ENCODE results near the gene CLCN1. TPM values are rescaled to one million over a fixed set of nuclear protein-coding genes. Genes with fewer than 3 reads are reported as not detected.

The CLCN1 gene
- total and polyA plus RNA-seq, 2 donors (not counting 3 experiments of a cell fraction or from before 2014, with no cell fraction given) = not detected

GRCh38 chr7:143343596-143343995 lies 27.7 kb downstream of the CLCN1 start:
- BruUV-seq (replicated peaks) = no TSS peak
- Histone ChIP-seq H4K20me1 (replicated peaks; ENCODE audit: control insufficient read depth, extremely low read depth, insufficient read depth, low read length) (no peaks in the 10 kb centered on the region), H3K9me3 (replicated peaks; ENCODE audit: control insufficient read depth, insufficient read depth, low read length) (no peaks in the 10 kb centered on the region), H3K27me3 (ENCODE audit: control insufficient read depth in 2 of 2, insufficient read depth in 2 of 2, low read length in 2 of 2) (peaks cover 19 to 20% of the 10 kb centered on the region in 2 experiments), H3K4me2 (ENCODE audit: insufficient read depth, low read length) (no peak overlapping the region), H3K9ac (replicated peaks; ENCODE audit: extremely low read depth, insufficient read depth, low read length) (no peak overlapping the region), H3K9me1 (replicated peaks; ENCODE audit: control insufficient read depth, extremely low read depth, insufficient read depth, low read length) (no peaks in the 10 kb centered on the region), H3K36me3 (ENCODE audit: control insufficient read depth in 2 of 2, extremely low read depth in 1 of 2, insufficient read depth in 2 of 2, low read length in 2 of 2) (no peaks in the 10 kb centered on the region), H3K27ac (ENCODE audit: insufficient read depth, low read depth, low read length) (no peak overlapping the region), H3K4me1 (ENCODE audit: control insufficient read depth, extremely low read depth, insufficient read depth, low read length) (peaks cover 4% of the 10 kb centered on the region), H3K79me2 (ENCODE audit: control insufficient read depth, insufficient read depth, low read length) (no peaks in the 10 kb centered on the region), H3K4me3 (replicated peaks in 1 of 3; ENCODE audit: insufficient read depth in 1 of 3, low read depth in 1 of 3, low read length in 3 of 3) (no peak overlapping the region), H2AFZ (ENCODE audit: low read depth, low read length) (no peak overlapping the region)
- CTCF ChIA-PET = interaction anchor here (0.6 kb wide), 1 partner anchor 44 kb away, joined by 4 read pairs; no protein-coding TSS in a partner anchor
- no peak for TF ChIP-seq FOS (IDR thresholded peaks at IDR 0.05; ENCODE audit: borderline replicate concordance, insufficient read depth, low read length)
- no peak for TF ChIP-seq EZH2 (IDR thresholded peaks at IDR 0.05; ENCODE audit: borderline replicate concordance, low read depth, low read length, severe bottlenecking)
- TF ChIP-seq POLR2A (IDR thresholded peaks at IDR 0.05; ENCODE audit: low read depth, low read length) = no peak
- TF ChIP-seq POLR2AphosphoS5 (IDR thresholded peaks at IDR 0.05; ENCODE audit: insufficient read depth, low read depth, low read length) = no peak
- no peak for TF ChIP-seq GATA2 (IDR thresholded peaks at IDR 0.05; ENCODE audit: insufficient read depth, insufficient read length, low read depth, low read length)
- TF ChIP-seq JUN (IDR thresholded peaks at IDR 0.05; ENCODE audit: borderline replicate concordance, insufficient read depth, insufficient read length, low read depth) = no peak
- no peak for TF ChIP-seq MAX (IDR thresholded peaks at IDR 0.05; ENCODE audit: insufficient read depth, insufficient read length)
- no peak for TF ChIP-seq CTCF (IDR thresholded peaks at IDR 0.05; ENCODE audit: extremely low read depth in 1 of 2, insufficient read depth in 1 of 2, low read depth in 1 of 2, low read length in 2 of 2)
- TF ChIP-seq MYC (IDR thresholded peaks at IDR 0.05; ENCODE audit: low read depth, low read length) = no peak
- DNase-seq (ENCODE audit: low read depth, low spot score) = no peak
- no peak for FAIRE-seq
- POLR2A ChIA-PET = no interaction called here
- intact Hi-C loops (cut with micrococcal nuclease) (no loop called here), dilution Hi-C loops (cut with MboI; ENCODE audit: extremely low pct_ligation_motif_present, low sequenced_read_pairs) (no loop called here)
